ENCODE measurements around the gene SCPEP1. TPM values are rescaled to one million over a fixed set of nuclear protein-coding genes. Genes with fewer than 3 reads are reported as not detected.

SCPEP1 gene
- polyA plus RNA-seq, 1 of the 3 experiments (the other 2 are of a cell fraction), result 99.6 TPM

DNA sequence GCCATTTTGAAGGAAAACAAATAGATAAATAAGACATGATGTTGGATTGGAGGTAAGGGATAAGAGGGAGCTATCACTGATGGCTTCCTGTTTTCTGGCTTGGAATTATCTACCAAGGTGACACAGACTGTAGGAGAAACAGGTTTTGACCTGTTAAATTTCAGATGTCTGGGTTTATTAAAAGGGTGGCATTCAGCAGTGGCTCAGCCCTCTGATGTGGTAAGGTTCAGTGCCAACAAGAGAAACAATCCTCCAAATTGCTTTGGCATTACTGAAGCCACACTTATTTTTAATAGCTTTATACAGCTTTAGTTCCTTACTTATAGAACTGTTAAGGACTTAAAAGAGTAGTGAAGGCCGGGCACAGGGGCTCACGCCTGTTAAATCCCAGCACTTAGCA is 70.2 kb downstream of the SCPEP1 start:
- TF ChIP-seq FOSL2 (IDR thresholded peaks at IDR 0.05; ENCODE audit: borderline replicate concordance, low read depth) (no peak), CHD2 (IDR thresholded peaks at IDR 0.05; ENCODE audit: low read length, partially characterized antibody) (no peak), TAF1 (IDR thresholded peaks at IDR 0.05; ENCODE audit: borderline replicate concordance, low read depth, low read length) (no peak), SIN3A (IDR thresholded peaks at IDR 0.05; ENCODE audit: borderline replicate concordance, low read depth, low read length) (no peak), SMC3 (IDR thresholded peaks at IDR 0.05; ENCODE audit: low read depth, low read length) (no peak), JUND (IDR thresholded peaks at IDR 0.05) (no peak), NRF1 (IDR thresholded peaks at IDR 0.05; ENCODE audit: low read depth, low read length) (no peak)
- TF ChIP-seq, protein P1, sequence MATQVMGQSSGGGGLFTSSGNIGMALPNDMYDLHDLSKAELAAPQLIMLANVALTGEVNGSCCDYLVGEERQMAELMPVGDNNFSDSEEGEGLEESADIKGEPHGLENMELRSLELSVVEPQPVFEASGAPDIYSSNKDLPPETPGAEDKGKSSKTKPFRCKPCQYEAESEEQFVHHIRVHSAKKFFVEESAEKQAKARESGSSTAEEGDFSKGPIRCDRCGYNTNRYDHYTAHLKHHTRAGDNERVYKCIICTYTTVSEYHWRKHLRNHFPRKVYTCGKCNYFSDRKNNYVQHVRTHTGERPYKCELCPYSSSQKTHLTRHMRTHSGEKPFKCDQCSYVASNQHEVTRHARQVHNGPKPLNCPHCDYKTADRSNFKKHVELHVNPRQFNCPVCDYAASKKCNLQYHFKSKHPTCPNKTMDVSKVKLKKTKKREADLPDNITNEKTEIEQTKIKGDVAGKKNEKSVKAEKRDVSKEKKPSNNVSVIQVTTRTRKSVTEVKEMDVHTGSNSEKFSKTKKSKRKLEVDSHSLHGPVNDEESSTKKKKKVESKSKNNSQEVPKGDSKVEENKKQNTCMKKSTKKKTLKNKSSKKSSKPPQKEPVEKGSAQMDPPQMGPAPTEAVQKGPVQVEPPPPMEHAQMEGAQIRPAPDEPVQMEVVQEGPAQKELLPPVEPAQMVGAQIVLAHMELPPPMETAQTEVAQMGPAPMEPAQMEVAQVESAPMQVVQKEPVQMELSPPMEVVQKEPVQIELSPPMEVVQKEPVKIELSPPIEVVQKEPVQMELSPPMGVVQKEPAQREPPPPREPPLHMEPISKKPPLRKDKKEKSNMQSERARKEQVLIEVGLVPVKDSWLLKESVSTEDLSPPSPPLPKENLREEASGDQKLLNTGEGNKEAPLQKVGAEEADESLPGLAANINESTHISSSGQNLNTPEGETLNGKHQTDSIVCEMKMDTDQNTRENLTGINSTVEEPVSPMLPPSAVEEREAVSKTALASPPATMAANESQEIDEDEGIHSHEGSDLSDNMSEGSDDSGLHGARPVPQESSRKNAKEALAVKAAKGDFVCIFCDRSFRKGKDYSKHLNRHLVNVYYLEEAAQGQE (IDR thresholded peaks at IDR 0.05; ENCODE audit: low read depth, low read length), result no peak
- Histone ChIP-seq H3F3A (replicated peaks; ENCODE audit: insufficient read depth) (no peaks in the 10 kb centered on the region), H3K4me1 (ENCODE audit: control insufficient read depth in 1 of 2, insufficient read depth in 2 of 2, low read depth in 1 of 2, low read length in 1 of 2) (no peaks in the 10 kb centered on the region), H3K9ac (no peak overlapping the region), H3K9me2 (no peaks in the 10 kb centered on the region), H2AFZ (ENCODE audit: low read depth) (no peak overlapping the region), H3K4me2 (no peak overlapping the region), H3K79me2 (ENCODE audit: insufficient read depth) (no peaks in the 10 kb centered on the region), H3K9me3 (no peaks in the 10 kb centered on the region), H3K36me3 (replicated peaks in 1 of 2; ENCODE audit: control insufficient read depth in 1 of 2, insufficient read depth in 2 of 2, low read length in 1 of 2) (no peaks in the 10 kb centered on the region), H3K27ac (ENCODE audit: low read depth in 2 of 2, low read length in 1 of 2) (no peak overlapping the region), H3K27me3 (ENCODE audit: insufficient read depth) (no peaks in the 10 kb centered on the region; the same call in 1 of the 2 replicates), H4K20me1 (ENCODE audit: insufficient read depth) (no peaks in the 10 kb centered on the region), H3K4me3 (ENCODE audit: low read depth in 2 of 2, low read length in 1 of 2) (no peak overlapping the region)
- no peak for DNase-seq
- CTCF ChIA-PET, result interaction anchor here (0.8 to 1.5 kb wide), 7 partner anchors 37 to 785 kb away, joined by 3 to 5 read pairs (median 4); partner anchors contain the start of genes AKAP1 and COIL
- 60% methylated on average over 2 of the region's 2 CpGs for WGBS (ENCODE audit: low lambda C conversion rate)
- POLR2A ChIA-PET, result no interaction called here

DNA sequence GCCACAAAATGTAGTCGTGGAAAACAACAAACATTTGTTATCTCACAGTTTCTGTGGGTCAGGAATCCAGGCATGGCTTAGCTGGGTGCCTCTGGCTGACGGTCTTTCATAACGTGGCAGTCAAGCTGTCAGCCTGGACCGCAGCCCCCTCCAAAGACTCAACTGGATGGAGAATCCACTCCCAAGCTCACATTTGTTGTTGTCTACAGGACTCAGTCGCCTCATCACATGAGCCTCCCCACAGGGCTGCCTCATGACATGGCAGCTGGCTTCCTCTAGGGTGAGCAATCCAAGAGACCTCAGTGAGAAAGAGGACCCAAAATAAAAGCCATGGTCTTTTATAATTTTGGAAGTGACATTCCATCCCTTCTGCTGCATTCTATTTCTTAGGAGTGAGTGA is 72.4 kb downstream of the SCPEP1 start:
- WGBS (ENCODE audit: low lambda C conversion rate), result 49% methylated on average over 5 of the region's 5 CpGs
- H3K4me3 ChIP-seq (ENCODE audit: low read depth in 2 of 2, low read length in 1 of 2), result no peak overlapping the region
- no peak for DNase-seq
- H3K27me3 ChIP-seq (ENCODE audit: insufficient read depth), result no peaks in the 10 kb centered on the region
- H3F3A ChIP-seq (replicated peaks; ENCODE audit: insufficient read depth), result no peaks in the 10 kb centered on the region
- no peaks in the 10 kb centered on the region for H3K9me3 ChIP-seq
- H3K9me2 ChIP-seq, result no peaks in the 10 kb centered on the region
- CTCF ChIA-PET, result interaction anchor here (0.7 to 1.4 kb wide), 6 partner anchors 30 to 785 kb away, joined by 3 to 5 read pairs (median 3); partner anchors contain the start of gene AKAP1
- POLR2A ChIA-PET, result no interaction called here
- no peak overlapping the region for H3K4me2 ChIP-seq
- TF ChIP-seq MXI1 (IDR thresholded peaks at IDR 0.05; ENCODE audit: low read depth, low read length) (no peak), SIN3A (IDR thresholded peaks at IDR 0.05; ENCODE audit: borderline replicate concordance, low read depth, low read length) (no peak), GATA2 (CRISPR knock-in tag; IDR thresholded peaks at IDR 0.05) (no peak), POLR2AphosphoS5 (IDR thresholded peaks at IDR 0.05; ENCODE audit: low read depth, low read length) (no peak), TAF1 (IDR thresholded peaks at IDR 0.05; ENCODE audit: borderline replicate concordance, low read depth, low read length) (no peak), SMC3 (IDR thresholded peaks at IDR 0.05; ENCODE audit: low read depth, low read length) (no peak), FOXM1 (IDR thresholded peaks at IDR 0.05; ENCODE audit: low read depth) (no peak)
- no peaks in the 10 kb centered on the region for H3K36me3 ChIP-seq (replicated peaks in 1 of 2; ENCODE audit: control insufficient read depth in 1 of 2, insufficient read depth in 2 of 2, low read length in 1 of 2)
- H3K9ac ChIP-seq, result no peak overlapping the region
- H3K79me2 ChIP-seq (ENCODE audit: insufficient read depth), result no peaks in the 10 kb centered on the region
- no peaks in the 10 kb centered on the region for H4K20me1 ChIP-seq (ENCODE audit: insufficient read depth)
- no peaks in the 10 kb centered on the region for H3K4me1 ChIP-seq (ENCODE audit: control insufficient read depth in 1 of 2, insufficient read depth in 2 of 2, low read depth in 1 of 2, low read length in 1 of 2)
- H3K27ac ChIP-seq (ENCODE audit: low read depth in 2 of 2, low read length in 1 of 2), result no peak overlapping the region
- H2AFZ ChIP-seq (ENCODE audit: low read depth), result no peak overlapping the region
